GM19043 (cell line): ENCODE measurements around the gene HEXD.
"Not testable (repeated sequence)": the region's sequence is repeated elsewhere in the genome, so short reads cannot be mapped to it uniquely, and the experiment has no call there.

ENCODE experiments used
- ATAC-seq: cut with Tn5 transposase; IDR thresholded peaks from one replicate; pipeline ENCODE4 v1.9.1; 2021; ENCODE audit warnings: low read depth; ENCODE audit not compliant: unreplicated experiment

Gene HEXD

DNA sequence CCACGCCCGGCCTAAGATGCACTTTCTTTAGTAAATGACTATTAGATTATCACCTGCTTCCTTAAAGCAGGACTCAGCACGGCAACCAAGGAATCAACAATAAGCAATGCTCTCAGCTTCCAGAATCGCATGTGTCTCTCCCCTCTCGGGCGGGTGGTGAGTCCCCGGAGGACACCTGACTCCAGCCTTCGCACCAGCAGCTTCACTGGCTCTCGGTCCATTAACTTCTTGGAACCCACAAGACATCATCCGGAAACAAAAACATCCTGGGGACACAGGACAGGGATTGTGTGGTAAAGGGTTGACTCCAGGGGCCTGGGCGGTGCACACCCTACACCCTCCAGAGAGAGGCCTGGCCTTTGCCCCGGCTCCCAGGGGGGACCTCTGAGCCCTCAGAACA lies 23.9 kb upstream of the HEXD start:
- no peak for ATAC-seq

DNA sequence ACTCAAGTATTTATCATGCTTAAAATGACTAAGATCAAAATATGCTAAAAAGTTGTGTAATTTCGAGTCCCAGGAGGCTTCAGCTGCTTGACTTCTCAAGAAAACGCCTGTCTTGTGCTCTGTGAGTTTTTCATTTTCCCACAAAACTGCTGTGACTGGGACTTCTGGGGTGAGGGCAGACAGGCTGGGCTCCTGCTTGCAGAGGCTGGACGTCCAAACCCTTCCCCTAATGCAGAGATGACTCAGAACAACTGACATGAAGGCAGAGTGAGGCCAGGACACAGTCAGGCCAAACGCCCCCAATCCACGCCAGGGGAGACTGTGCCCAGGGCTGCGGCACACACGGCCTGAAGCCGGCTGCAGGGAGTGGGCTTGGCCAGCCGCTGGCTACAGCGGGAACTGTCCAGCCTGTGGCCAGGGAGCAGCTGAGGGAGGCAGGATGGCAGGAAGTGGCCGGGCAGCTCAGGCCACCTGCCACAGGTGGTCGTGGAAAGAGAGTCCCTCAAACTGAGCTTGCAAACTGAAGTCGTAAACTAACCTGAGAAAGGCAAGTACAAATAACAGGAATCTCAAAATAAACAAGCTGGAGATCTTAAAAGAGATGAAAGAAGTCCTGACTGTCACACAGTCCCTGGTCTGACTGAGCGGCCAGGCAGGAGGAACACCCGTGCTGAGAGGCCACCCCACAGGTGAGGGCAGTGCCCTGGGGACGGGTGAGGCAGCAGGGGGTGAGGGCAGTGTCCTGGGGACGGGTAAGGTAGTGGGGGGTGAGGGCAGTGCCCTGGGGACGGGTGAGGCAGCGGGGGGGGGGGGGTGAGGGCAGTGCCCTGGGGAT lies 21.3 kb upstream of the HEXD start:
- ATAC-seq: no peak

GRCh38 chr17:82397449-82398335 lies 20.5 kb upstream of the HEXD start:
- ATAC-seq: no peak

GRCh38 chr17:82399041-82399441 lies 19.1 kb upstream of the HEXD start:
- ATAC-seq: no peak

DNA sequence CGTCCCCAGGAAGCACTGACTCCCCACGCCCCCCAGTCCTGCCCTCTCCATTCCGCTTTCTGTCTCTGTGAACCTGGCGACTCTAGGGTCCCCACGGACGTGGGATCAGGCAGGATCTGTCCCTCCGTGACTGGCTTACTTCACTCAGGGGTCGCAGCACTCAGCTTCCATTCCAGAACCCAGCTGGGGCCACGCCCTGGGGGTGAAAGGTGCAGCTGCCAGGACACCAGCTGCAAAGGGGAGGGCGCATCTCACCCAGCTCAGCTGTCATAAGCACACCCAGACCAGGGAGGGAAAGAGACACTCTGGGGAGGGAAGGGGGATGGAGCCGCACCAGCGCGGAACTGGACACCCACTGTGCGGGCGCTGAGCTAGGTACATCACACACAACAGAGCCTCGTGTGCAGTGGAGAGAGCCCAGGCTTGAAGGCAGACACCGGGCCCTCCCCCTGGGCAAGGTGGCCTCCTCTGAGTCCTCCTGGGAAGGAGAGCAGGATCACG lies 18.5 kb upstream of the HEXD start:
- no peak for ATAC-seq

- no peak for ATAC-seq
These were observed 17.9 kb upstream of the HEXD start for GRCh38 chr17:82400206-82400605.

GRCh38 chr17:82400830-82401229 lies 17.3 kb upstream of the HEXD start:
- ATAC-seq: no peak

- peak; percentile 80 for ATAC-seq
These were observed 15.3 kb upstream of the HEXD start for GRCh38 chr17:82402865-82403264.

DNA sequence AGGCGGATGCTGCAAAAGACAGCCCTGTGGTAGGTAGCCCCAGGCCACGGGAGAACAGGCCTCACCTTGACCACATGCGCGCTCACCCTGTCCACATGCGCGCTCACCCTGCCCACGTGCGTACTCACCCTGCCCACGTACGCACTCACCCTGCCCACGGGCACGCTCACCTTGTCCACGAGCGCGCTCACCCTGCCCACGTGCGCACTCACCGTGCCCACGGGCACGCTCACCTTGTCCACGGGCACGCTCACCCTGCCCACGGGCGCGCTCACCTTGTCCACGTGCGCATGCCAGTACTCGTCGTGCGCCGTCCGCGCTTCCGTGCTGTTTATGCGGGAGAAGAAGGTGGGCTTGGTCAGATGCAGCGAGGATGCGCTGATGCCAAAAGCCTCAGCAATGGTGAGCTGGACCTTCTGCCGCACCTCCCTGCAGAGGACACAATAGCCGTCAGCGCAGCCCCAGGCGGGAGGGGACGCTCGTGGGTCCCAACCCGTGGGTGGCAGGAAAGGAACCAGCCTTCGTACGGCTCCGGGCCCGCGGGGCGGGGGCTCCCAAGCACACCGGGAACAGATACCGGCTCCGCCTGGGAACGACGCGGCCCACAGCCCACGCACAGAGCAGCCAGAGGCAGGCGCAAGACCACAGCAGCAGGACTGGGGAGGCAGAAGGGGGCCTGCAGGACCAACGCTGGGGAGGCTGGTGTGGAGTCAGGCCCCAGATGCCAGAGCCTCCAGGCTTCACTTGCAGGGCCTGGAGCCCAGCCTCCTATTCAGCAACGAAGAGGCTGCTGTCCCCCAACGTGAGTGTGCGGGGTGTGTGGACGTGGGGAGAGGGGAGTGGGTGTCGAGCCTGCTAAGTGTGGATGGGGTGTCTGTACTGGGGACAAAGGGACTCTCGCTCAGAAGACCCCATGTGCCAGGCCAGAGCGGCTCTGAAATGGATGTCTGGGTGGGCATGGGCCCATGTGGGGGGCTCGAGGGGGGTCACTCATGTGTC lies 14.2 kb upstream of the HEXD start:
- no peak for ATAC-seq

GRCh38 chr17:82405051-82405450 lies 13.1 kb upstream of the HEXD start:
- no peak for ATAC-seq

- no peak for ATAC-seq
These were observed 11.9 kb upstream of the HEXD start for GRCh38 chr17:82406131-82406671.

DNA sequence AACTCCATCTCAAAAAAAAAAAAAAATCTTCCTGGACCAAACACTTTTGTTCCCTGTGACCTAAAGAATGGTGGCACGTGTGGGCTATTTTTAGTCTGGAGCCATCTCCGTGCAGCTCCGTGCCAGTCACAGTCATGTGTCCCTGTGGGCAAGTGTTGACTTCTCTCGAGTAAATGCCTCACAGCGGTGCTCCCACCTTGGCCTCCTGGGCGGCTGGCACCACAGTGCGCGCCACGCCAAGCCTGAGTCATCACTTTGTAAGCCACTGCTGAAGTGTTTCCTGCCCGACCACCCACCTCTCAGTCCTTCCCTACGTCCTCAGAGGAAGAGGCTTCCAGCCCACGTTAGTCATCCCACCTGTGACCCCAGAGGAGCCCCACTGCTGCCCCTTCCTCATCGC lies 10.9 kb upstream of the HEXD start:
- no peak for ATAC-seq

DNA sequence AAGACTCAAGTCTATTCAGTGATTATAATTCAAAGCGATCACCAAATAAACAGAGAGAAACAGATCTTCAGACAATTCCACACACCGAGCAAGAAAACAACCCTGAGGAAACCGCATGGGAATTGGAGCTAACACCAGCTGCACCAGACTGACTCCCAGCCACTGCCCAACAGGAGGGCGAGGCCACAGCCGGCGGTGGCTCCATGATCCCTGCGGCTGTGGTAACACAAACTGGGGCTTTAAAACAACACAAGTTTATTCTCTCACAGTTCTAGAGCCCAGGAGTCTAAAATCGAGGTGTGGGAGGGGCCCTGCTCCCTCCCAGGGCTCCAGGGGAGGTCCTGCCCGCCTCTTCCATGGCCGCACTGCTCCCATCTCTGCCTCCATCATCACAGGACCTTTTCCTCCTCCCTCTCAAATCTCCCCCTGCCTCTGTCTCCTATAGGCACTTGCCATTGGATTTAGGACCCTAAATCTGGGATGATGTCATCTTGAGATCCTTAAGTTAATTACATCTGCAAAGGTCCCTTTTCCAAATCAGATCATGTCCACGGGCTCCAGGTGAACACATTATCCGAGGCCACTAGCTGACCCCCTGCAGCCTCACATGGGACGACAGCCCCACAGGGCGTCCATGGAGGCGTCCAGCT lies 9.7 kb upstream of the HEXD start:
- ATAC-seq: no peak

DNA sequence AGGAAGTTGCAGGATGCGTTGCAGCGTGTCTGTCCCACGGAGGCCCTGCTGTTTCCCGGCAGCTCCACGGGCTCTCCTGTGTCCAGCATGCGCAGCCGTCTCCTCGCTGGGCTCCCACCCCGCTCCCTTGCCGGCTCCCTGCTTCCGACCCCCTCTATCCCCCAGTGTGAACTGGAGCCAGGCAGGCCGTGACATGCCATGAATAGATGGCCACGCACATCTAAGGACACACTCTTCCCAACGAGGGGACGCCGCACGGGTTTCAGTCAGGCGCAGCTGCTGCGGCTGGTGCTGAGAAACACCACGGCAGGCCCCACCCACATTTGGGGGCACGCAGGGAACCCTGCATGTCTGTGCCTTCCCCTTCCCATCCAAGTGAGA lies 9.2 kb upstream of the HEXD start:
- ATAC-seq: no peak

DNA sequence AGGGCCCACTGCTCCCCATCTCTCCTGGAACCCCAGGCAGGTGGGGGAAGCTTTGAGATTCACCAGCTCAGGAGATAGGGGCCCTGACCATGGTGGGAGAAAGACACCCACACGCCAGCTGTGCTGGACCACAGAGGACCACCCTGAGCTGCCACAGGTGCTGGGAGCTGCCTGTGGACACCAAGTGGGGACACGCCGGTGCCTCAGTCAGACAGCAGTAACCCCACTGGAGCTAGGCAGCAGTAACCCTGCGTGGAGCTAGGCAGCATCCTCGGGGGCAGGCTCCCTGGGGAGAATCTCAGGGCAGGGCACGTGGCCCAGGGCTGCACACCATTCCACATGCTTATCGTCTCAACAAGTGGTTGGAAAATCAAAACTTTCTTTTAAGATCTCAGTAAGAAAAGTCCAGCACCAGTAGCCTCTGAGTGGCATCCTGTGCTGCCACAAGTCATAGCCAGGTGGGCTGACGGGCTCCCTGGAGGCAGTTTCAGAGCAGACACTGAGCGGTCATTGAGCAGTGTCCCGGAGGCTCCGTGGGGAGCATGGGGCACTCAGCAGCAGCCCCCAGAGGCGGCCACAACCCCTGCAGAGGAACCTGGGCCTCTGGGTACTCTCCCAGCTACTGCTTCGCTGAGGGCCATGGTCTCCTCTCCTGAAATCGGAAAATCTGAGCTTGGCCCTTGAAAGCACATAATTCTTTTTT lies 8.0 kb upstream of the HEXD start:
- no peak for ATAC-seq

- no peak for ATAC-seq
These were observed 6.6 kb upstream of the HEXD start for GRCh38 chr17:82411396-82412053.

- ATAC-seq: not testable (repeated sequence)
These were observed 6.1 kb upstream of the HEXD start for GRCh38 chr17:82412081-82412480.
